ENCODE results near the gene GNB1L. TPM values are rescaled to one million over a fixed set of nuclear protein-coding genes. Genes with fewer than 3 reads are reported as not detected.

The GNB1L gene
- total and polyA plus RNA-seq, 9 of the 15 experiments (the other 6 are each of a cell fraction or from before 2014, with no cell fraction given) = 0.56 to 50.5 (median 10.2) TPM

DNA sequence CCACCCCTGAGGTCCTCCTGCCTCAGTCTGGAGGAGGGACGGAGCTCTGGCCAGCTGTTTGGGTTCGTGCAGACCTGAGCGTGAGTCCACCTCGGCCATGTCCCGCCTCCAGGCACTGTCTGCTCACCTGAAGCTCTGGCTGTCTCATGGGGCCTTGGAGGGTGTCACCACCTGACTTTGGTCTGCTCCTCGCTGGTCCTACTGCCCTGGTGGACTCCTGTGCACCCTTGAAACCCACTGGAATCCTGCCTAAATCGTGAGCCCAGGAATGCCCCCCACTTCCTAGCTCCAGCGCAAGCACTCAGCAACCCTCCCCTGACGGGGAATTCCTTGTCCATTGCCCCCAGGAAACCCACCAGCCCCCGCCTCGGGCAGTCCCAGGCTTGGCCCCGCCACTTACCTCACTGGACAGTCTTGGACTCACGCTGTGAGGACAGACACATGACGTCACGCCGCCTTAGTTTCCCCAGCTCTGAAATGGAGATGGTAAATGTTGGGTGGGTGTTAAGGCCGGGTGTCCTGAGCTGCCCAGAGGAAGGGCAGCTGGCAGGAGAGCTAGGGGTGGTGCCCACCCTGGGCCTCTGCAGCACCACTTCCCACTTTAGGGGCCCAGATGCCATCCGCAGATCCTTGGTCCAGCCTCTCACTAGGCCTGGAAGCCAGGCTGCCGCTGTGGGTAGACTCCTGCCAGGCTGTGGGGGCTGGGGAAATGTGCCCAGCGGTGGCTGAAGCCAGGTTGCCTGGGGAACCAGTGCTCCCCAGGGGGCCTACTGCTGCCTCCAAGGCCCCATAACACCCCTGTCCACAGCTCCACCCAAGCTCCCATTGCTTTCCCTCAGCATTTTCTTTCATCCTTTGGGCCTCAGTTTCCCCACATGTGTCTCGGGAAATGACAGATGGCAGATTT lies 112.3 kb downstream of the GNB1L start (continued):
- TF ChIP-seq UBTF (IDR thresholded peaks at IDR 0.05; ENCODE audit: borderline replicate concordance in 1 of 2, low read depth in 2 of 2, low read length in 2 of 2) = 0 out of 4 replicates have a peak, but pooled peaks of 1 of the 2 experiments have one; percentile 20
- peak; percentile 22 for TF ChIP-seq CHD1 (IDR thresholded peaks at IDR 0.05; ENCODE audit: low read length)
- no peak for TF ChIP-seq ZNF311 (CRISPR knock-in tag; IDR thresholded peaks at IDR 0.05)
- no peak for TF ChIP-seq ZNF224 (CRISPR knock-in tag; IDR thresholded peaks at IDR 0.05)
- peak; percentile 59 for TF ChIP-seq CHD4 (IDR thresholded peaks at IDR 0.05; ENCODE audit: insufficient read depth, insufficient replicate concordance, low read depth, low read length, poor library complexity, severe bottlenecking)
- TF ChIP-seq HDAC6 (IDR thresholded peaks at IDR 0.05; ENCODE audit: low read depth, low read length) = 0 out of 2 replicates have a peak, but pooled peaks have one; percentile 6
- TF ChIP-seq EP400 (IDR thresholded peaks at IDR 0.05) = no peak
- TF ChIP-seq AFF4 (CRISPR knock-in tag; IDR thresholded peaks at IDR 0.05) = no peak
- TF ChIP-seq CHD2 (IDR thresholded peaks at IDR 0.05; ENCODE audit: low read depth, low read length) = no peak
- no peak for TF ChIP-seq MCM5 (IDR thresholded peaks at IDR 0.05; ENCODE audit: low read depth)
- peak; percentile 55 for TF ChIP-seq ZNF699 (CRISPR knock-in tag; IDR thresholded peaks at IDR 0.05; ENCODE audit: insufficient replicate concordance)
- no peak for TF ChIP-seq POLR2H (tag; IDR thresholded peaks at IDR 0.05; ENCODE audit: low read depth)
- TF ChIP-seq RBBP5 (IDR thresholded peaks at IDR 0.05; ENCODE audit: borderline replicate concordance, insufficient read depth, low read length, poor library complexity, severe bottlenecking) = peak; percentile 74
- no peak for TF ChIP-seq TFAM (CRISPR knock-in tag; conservative IDR thresholded peaks at IDR 0.05)
- no peak for TF ChIP-seq NCOA4 (IDR thresholded peaks at IDR 0.05; ENCODE audit: partially characterized antibody)
- no peak for TF ChIP-seq NR2F6 (CRISPR knock-in tag; IDR thresholded peaks at IDR 0.05)
- peak; percentile 19 for TF ChIP-seq DACH1 (IDR thresholded peaks at IDR 0.05; ENCODE audit: partially characterized antibody)
- no peak for TF ChIP-seq ZNF274 (IDR thresholded peaks at IDR 0.05; ENCODE audit: borderline replicate concordance, low read depth, low read length)
- TF ChIP-seq, protein P1, sequence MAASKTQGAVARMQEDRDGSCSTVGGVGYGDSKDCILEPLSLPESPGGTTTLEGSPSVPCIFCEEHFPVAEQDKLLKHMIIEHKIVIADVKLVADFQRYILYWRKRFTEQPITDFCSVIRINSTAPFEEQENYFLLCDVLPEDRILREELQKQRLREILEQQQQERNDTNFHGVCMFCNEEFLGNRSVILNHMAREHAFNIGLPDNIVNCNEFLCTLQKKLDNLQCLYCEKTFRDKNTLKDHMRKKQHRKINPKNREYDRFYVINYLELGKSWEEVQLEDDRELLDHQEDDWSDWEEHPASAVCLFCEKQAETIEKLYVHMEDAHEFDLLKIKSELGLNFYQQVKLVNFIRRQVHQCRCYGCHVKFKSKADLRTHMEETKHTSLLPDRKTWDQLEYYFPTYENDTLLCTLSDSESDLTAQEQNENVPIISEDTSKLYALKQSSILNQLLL (CRISPR knock-in tag; IDR thresholded peaks at IDR 0.05; ENCODE audit: borderline replicate concordance) = no peak
- peak; percentile 10 for TF ChIP-seq TBP (optimal IDR thresholded peaks at IDR 0.05; ENCODE audit: low read depth, low read length)
